Measurements from ENCODE around the gene SMPD1.

Gene SMPD1

GRCh38 chr11:6414874-6415328 lies 24.6 kb downstream of the SMPD1 start:
- Histone ChIP-seq H3K4me3 (ENCODE audit: low read depth, low read length) (no peak overlapping the region), H3K36me3 (no peaks in the 10 kb centered on the region; the same call in 1 of the 2 replicates), H3K9me3 (no peaks in the 10 kb centered on the region), H3K27me3 (no peaks in the 10 kb centered on the region), H3K4me1 (no peaks in the 10 kb centered on the region)
- no peak for TF ChIP-seq CTCF (IDR thresholded peaks at IDR 0.05; ENCODE audit: low read depth, low read length)
- DNase-seq: no peak

DNA sequence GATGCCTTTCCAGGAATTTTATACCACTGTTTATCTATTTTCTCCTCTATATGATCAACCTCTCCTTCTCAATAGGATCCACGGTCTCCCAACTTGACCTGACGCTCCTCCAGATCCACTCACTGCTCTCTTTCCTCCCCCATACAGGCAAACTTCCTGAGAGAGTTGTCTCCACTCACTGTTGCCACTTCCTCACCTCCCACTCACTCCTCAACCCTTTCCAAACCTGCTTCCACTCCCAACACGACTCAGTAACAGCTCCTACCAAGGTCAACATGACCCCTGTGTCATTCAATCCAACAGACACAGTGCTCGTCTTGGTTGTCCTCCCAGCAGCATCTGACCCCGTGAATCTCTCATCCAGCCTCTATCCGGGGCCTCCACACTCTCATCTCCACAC lies 25.5 kb downstream of the SMPD1 start:
- H3K27me3 ChIP-seq: no peaks in the 10 kb centered on the region
- no peaks in the 10 kb centered on the region for H3K4me1 ChIP-seq
- no peaks in the 10 kb centered on the region for H3K36me3 ChIP-seq
- no peak for DNase-seq
- TF ChIP-seq CTCF (IDR thresholded peaks at IDR 0.05; ENCODE audit: low read depth, low read length): no peak
- no peak overlapping the region for H3K4me3 ChIP-seq (ENCODE audit: low read depth, low read length)
- no peaks in the 10 kb centered on the region for H3K9me3 ChIP-seq

DNA sequence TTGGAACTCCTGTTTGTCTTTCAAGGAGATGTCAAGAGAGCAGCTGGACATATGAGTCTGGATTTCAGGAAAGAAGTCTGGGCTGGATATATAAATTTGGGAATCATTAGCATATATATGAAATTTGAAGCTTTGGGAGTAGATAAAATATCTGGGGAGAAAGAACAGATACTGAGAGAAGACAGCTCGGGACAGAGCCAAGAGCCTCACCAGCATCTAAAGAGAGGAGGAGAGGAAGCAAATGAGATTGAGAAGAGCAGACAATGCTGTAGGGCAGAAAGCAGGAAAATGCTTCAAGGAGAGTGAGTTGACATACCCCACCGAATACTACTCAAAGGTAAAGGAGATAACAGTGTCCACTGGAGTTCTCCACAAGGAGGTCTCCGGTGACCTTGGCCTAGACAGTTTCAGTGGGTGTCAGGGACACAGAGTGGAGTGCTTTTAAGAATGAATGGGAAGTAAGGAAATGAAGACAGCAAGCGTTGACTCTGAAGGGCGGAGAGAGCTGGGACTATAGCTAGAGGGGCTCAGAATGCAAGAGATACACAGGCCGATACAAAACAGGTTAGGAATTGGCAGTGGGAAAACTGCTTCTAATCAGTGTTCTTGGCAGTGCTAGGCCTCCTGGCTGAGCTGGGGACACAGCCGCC lies 27.8 kb downstream of the SMPD1 start:
- no peaks in the 10 kb centered on the region for H3K4me1 ChIP-seq
- peak overlapping the region; percentile 65 for H3K4me3 ChIP-seq (ENCODE audit: low read depth, low read length)
- no peak for TF ChIP-seq CTCF (IDR thresholded peaks at IDR 0.05; ENCODE audit: low read depth, low read length)
- no peaks in the 10 kb centered on the region for H3K36me3 ChIP-seq
- DNase-seq: no peak
- no peaks in the 10 kb centered on the region for H3K9me3 ChIP-seq
- H3K27me3 ChIP-seq: no peaks in the 10 kb centered on the region

GRCh38 chr11:6418557-6419008 lies 28.3 kb downstream of the SMPD1 start:
- Histone ChIP-seq H3K9me3 (no peaks in the 10 kb centered on the region), H3K36me3 (no peaks in the 10 kb centered on the region), H3K4me1 (no peaks in the 10 kb centered on the region), H3K27me3 (no peaks in the 10 kb centered on the region), H3K4me3 (ENCODE audit: low read depth, low read length) (peak overlapping the region; percentile 65)
- peak; percentile 32 for DNase-seq
- TF ChIP-seq CTCF (IDR thresholded peaks at IDR 0.05; ENCODE audit: low read depth, low read length): no peak

DNA sequence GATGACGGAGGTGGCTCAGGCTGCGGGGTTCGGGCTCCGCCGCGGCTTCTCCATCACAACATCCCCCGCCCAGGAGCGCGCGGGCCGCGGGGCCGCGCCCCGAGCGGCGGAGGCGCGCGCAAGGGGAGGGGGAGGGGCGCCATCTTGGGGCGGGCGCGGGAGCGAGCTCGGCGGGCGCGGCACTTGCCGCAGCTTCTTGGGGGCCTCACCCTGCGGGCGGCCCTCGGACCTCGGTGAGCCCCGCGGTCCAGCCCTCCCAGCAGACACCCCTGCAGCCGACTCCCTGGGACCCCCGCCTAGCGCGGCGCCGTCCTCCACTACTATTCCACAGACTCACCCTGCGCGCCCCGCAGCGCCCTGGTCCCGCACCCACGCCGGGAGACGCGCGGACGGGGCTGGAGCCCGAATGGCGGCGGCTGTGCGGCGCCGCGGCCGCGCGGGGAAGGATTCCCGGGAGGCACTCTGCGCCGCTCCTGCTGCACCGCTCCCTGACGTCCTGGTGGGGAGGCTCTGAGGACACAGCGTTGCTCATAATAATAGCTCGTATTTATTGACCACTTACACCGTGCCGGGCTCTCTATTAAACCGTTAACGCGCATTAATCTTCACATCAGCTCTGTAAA lies 28.8 kb downstream of the SMPD1 start, which contains the start of gene APBB1:
TSS of gene APBB1 (minus strand) at position 86 of the 623 bp plus-strand sequence. CDS start 7,747 bp downstream, outside the sequence.
- peak; percentile 66 for DNase-seq
- peak within 1 kb of the TSS; percentile 65 for H3K4me3 ChIP-seq (ENCODE audit: low read depth, low read length)
- H3K4me1 ChIP-seq: no peaks in the 10 kb centered on the region
- no peaks in the 10 kb centered on the region for H3K27me3 ChIP-seq
- H3K36me3 ChIP-seq: no peaks in the 10 kb centered on the region
- no peaks in the 10 kb centered on the region for H3K9me3 ChIP-seq
- TF ChIP-seq CTCF (IDR thresholded peaks at IDR 0.05; ENCODE audit: low read depth, low read length): no peak

DNA sequence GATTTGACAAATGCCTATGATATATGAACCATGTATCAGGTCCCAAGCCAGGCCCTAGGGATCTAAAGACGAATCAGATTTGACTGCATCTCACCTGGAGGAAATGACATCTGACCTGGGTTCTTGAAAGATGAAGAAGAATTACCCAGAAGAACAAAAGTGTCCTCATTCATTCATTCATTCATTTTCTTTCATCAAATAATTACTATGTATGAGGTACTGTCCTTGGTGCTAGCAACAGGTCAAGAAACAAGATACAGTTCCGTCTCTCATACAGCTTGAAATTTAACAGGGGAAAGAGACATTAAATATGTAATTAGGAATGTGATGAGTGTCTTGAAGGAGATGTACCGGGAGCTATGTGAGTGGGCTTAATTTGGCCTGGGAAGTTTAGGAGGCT lies 30.4 kb downstream of the SMPD1 start:
- no peaks in the 10 kb centered on the region for H3K36me3 ChIP-seq
- no peaks in the 10 kb centered on the region for H3K27me3 ChIP-seq
- H3K4me3 ChIP-seq (ENCODE audit: low read depth, low read length): no peak overlapping the region
- TF ChIP-seq CTCF (IDR thresholded peaks at IDR 0.05; ENCODE audit: low read depth, low read length): no peak
- no peaks in the 10 kb centered on the region for H3K4me1 ChIP-seq
- no peak for DNase-seq
- no peaks in the 10 kb centered on the region for H3K9me3 ChIP-seq
